GM23338 (cell line): ENCODE data around the gene LDLRAD3. TPM values are rescaled to one million over a fixed set of nuclear protein-coding genes. Genes with fewer than 3 reads are reported as not detected.

Experiments
- ATAC-seq: fragments of 200-7000 bp; cut with Tn5 transposase; 3 replicates; pipeline ENCODE4 v1.9.1; 2020
- DNase-seq: peaks from one replicate; pipeline ENCODE4 v3.0.0-alpha.2; 2015; ENCODE audit warnings: low spot score
- H2AFZ ChIP-seq: fragments of 200-600 bp; sonication (generic); 2 replicates; pipeline ENCODE4 v1.8.0; 2016; ENCODE audit warnings: antibody characterized with exemption, mild to moderate bottlenecking, moderate library complexity
- H3F3A ChIP-seq: fragments of 200-600 bp; sonication (generic); replicated peaks from 2 replicates; pipeline ENCODE4 v1.8.0; 2017; ENCODE audit warnings: antibody characterized with exemption, mixed run types, low read depth
- H3K27ac ChIP-seq: fragments of 200-600 bp; sonication (generic); 2 replicates; pipeline ENCODE4 v1.6.1; 2016; ENCODE audit warnings: low read depth
- H3K27me3 ChIP-seq: fragments of 200-600 bp; sonication (generic); 2 replicates; pipeline ENCODE4 v1.8.0; 2016; ENCODE audit warnings: mild to moderate bottlenecking, mixed run types, moderate library complexity; ENCODE audit not compliant: insufficient read depth
- H3K36me3 ChIP-seq: fragments of 200-600 bp; sonication (generic); 2 replicates; pipeline ENCODE4 v1.8.0; 2016; ENCODE audit warnings: mild to moderate bottlenecking; ENCODE audit not compliant: insufficient read depth
- H3K4me1 ChIP-seq: fragments of 200-600 bp; sonication (generic); 2 replicates; pipeline ENCODE4 v1.8.0; 2016; ENCODE audit warnings: mild to moderate bottlenecking, moderate library complexity; ENCODE audit not compliant: insufficient read depth
- H3K4me2 ChIP-seq: fragments of 200-600 bp; sonication (generic); 2 replicates; pipeline ENCODE4 v1.7.1; 2017; ENCODE audit warnings: mixed run types
- H3K4me3 ChIP-seq: fragments of 200-600 bp; sonication (generic); 2 replicates; pipeline ENCODE4 v1.6.1; 2016; ENCODE audit warnings: mixed run types
- H3K79me2 ChIP-seq: fragments of 200-600 bp; sonication (generic); replicated peaks from 2 replicates; pipeline ENCODE4 v1.8.0; 2017; ENCODE audit warnings: mild to moderate bottlenecking; ENCODE audit not compliant: insufficient read depth
- H3K9me2 ChIP-seq: fragments of 200-600 bp; sonication (generic); 2 replicates; pipeline ENCODE4 v1.8.0; 2017; ENCODE audit not compliant: insufficient read depth
- H4K20me1 ChIP-seq: fragments of 200-600 bp; sonication (generic); replicated peaks from 2 replicates; pipeline ENCODE4 v1.8.0; 2017; ENCODE audit warnings: mild to moderate bottlenecking; ENCODE audit not compliant: insufficient read depth
- H3K27ac Mint-ChIP-seq: 2 replicates; pipeline ENCODE4 v1.8.0; 2020; ENCODE audit warnings: inconsistent platforms, mild to moderate bottlenecking, moderate library complexity, mixed read lengths
- H3K27me3 Mint-ChIP-seq: 3 replicates; pipeline ENCODE4 v1.8.0; 2022; ENCODE audit warnings: low read depth, mild to moderate bottlenecking, moderate library complexity, mixed read lengths, inconsistent platforms; ENCODE audit not compliant: insufficient read depth, poor library complexity
- H3K36me3 Mint-ChIP-seq: 3 replicates; pipeline ENCODE4 v1.8.0; 2021; ENCODE audit warnings: low read depth, mild to moderate bottlenecking, inconsistent platforms, moderate library complexity, mixed read lengths
- H3K4me1 Mint-ChIP-seq: 3 replicates; pipeline ENCODE4 v1.8.0; 2020; ENCODE audit warnings: mild to moderate bottlenecking, inconsistent platforms, mixed read lengths
- H3K4me3 Mint-ChIP-seq: 3 replicates; pipeline ENCODE4 v1.8.0; 2021; ENCODE audit warnings: moderate library complexity, mild to moderate bottlenecking, inconsistent platforms, mixed read lengths
- H3K9me3 Mint-ChIP-seq: 3 replicates; pipeline ENCODE4 v1.8.0; 2020; ENCODE audit warnings: moderate library complexity, mild to moderate bottlenecking, inconsistent platforms, mixed read lengths
- CREB1 ChIP-seq: fragments of 250-450 bp; sonication (Bioruptor Pico); IDR thresholded peaks from 2 replicates; pipeline ENCODE4 v1.5.0; 2020; ENCODE audit warnings: low read depth, mild to moderate bottlenecking, moderate library complexity
- ETS1 ChIP-seq: IDR thresholded peaks from 2 replicates; pipeline ENCODE4 v1.6.1; 2016; ENCODE audit warnings: antibody characterized with exemption
- EZH2 ChIP-seq: fragments of 200-600 bp; sonication (generic); IDR thresholded peaks from one replicate; pipeline ENCODE4 v1.8.0; 2017; ENCODE audit warnings: antibody characterized with exemption, mild to moderate bottlenecking, low read depth; ENCODE audit not compliant: unreplicated experiment
- EZH2phosphoT487 ChIP-seq: fragments of 200-600 bp; sonication (generic); IDR thresholded peaks from one replicate; pipeline ENCODE4 v1.8.1; 2018; ENCODE audit warnings: antibody characterized with exemption; ENCODE audit not compliant: unreplicated experiment
- JUNB ChIP-seq: IDR thresholded peaks from one replicate; pipeline ENCODE4 v1.6.1; 2016; ENCODE audit warnings: antibody characterized with exemption; ENCODE audit not compliant: unreplicated experiment
- NANOG ChIP-seq: IDR thresholded peaks from 2 replicates; pipeline ENCODE4 v1.6.1; 2016; ENCODE audit warnings: antibody characterized with exemption, borderline replicate concordance
- POLR2AphosphoS5 ChIP-seq: IDR thresholded peaks from 2 replicates; pipeline ENCODE4 v1.6.1; 2016; ENCODE audit warnings: antibody characterized with exemption, low read depth
- REST ChIP-seq: IDR thresholded peaks from one replicate; pipeline ENCODE4 v1.6.1; 2018; ENCODE audit warnings: antibody characterized with exemption; ENCODE audit not compliant: unreplicated experiment
- STAT1 ChIP-seq: IDR thresholded peaks from one replicate; pipeline ENCODE4 v1.6.1; 2016; ENCODE audit warnings: antibody characterized with exemption; ENCODE audit not compliant: unreplicated experiment
- ZNF114 ChIP-seq: fragments of 250-450 bp; sonication (Bioruptor Pico); IDR thresholded peaks from 2 replicates; pipeline ENCODE4 v1.5.0; 2020; ENCODE audit warnings: mild to moderate bottlenecking, moderate library complexity
- ZNF331 ChIP-seq: fragments of 250-450 bp; sonication (Bioruptor Pico); IDR thresholded peaks from 2 replicates; pipeline ENCODE4 v1.5.0; 2020; ENCODE audit warnings: low read depth, mild to moderate bottlenecking, moderate library complexity
- ZNF462 ChIP-seq: fragments of 250-450 bp; sonication (Bioruptor Pico); IDR thresholded peaks from 2 replicates; pipeline ENCODE4 v1.5.0; 2020; ENCODE audit warnings: mild to moderate bottlenecking, moderate library complexity
- polyA plus RNA-seq: library from polyadenylated mRNA; unstranded; fragments of >200 nt; fragmentation: Nextera tagmentation; extraction: Ambion mirVana; gene quantifications from 2 replicates; pipeline ENCODE4 v1.2.1, GENCODE V29; 2016
- total RNA-seq: library from RNA; depleted of rRNA; stranded (reverse); fragments of >200 nt; shearing (Covaris generic); gene quantifications from 2 replicates; pipeline ENCODE4 v1.2.3, GENCODE V29; 2014
- TF ChIP-seq, protein P1 (sequence below), 2 experiments: fragments of 200-600 bp in 1 of 2; sonication (generic) in 1 of 2; conservative IDR thresholded peaks; 2 replicates each; pipeline versions ENCODE4 v1.5.1 to v1.6.1; 2016 to 2017; ENCODE audit warnings: antibody characterized with exemption in 2 of 2, low read depth in 2 of 2, mild to moderate bottlenecking in 2 of 2, moderate library complexity in 1 of 2

The LDLRAD3 gene
- total and polyA plus RNA-seq, 2 experiments from 2014 or later: 8.5 to 19.4 TPM

DNA sequence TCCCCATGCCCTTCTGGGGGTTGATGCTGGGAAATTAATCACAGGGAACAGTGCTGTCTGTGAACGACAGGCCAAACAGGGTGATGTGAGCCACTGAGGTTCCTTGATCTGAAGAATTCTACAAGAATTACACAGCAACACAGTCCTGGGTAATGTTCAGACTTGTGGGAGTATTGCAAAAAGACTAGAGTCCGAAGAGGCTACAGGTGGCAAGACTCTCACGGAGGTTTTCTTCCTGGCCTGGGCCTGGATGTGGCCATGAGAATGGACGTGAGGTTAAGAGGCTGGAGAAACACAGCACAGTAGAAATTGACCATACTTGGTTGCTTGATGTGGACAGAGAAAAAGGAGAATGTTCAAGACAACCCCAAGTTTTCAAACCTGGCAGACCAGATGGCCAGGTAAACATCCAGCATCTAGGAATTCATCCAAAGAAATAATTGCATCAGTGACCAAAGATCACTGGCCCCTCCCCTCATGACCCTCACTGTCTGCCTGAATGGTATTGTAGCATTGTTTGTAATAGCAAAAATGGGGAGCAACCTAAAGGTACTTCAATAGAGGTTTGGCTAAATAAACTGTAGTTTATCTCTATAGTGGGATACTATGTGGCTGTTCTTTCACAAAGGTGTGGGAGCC is 274.5 kb downstream of the LDLRAD3 start:
- Mint-ChIP-seq H3K36me3 (peaks cover 10% of the 10 kb centered on the region; the same call in 2 of the 3 replicates), H3K27ac (no peak overlapping the region; the same call in 1 of the 2 replicates), H3K9me3 (peaks cover 13% of the 10 kb centered on the region; the same call in 2 of the 3 replicates), H3K4me3 (no peak overlapping the region), H3K27me3 (peaks cover 4% of the 10 kb centered on the region), H3K4me1 (peaks cover 3% of the 10 kb centered on the region; the same call in 1 of the 3 replicates)
- DNase-seq (no peak), ATAC-seq (no peak)
- Histone ChIP-seq H3K9me2 (no peaks in the 10 kb centered on the region), H2AFZ (no peak overlapping the region), H3K36me3 (no peaks in the 10 kb centered on the region; the same call in 1 of the 2 replicates), H3K4me2 (no peak overlapping the region), H4K20me1 (no peaks in the 10 kb centered on the region), H3K27me3 (no peaks in the 10 kb centered on the region), H3K4me3 (no peak overlapping the region), H3K79me2 (no peaks in the 10 kb centered on the region), H3K27ac (no peak overlapping the region), H3F3A (no peaks in the 10 kb centered on the region), H3K4me1 (no peaks in the 10 kb centered on the region)
- TF ChIP-seq, protein P1, sequence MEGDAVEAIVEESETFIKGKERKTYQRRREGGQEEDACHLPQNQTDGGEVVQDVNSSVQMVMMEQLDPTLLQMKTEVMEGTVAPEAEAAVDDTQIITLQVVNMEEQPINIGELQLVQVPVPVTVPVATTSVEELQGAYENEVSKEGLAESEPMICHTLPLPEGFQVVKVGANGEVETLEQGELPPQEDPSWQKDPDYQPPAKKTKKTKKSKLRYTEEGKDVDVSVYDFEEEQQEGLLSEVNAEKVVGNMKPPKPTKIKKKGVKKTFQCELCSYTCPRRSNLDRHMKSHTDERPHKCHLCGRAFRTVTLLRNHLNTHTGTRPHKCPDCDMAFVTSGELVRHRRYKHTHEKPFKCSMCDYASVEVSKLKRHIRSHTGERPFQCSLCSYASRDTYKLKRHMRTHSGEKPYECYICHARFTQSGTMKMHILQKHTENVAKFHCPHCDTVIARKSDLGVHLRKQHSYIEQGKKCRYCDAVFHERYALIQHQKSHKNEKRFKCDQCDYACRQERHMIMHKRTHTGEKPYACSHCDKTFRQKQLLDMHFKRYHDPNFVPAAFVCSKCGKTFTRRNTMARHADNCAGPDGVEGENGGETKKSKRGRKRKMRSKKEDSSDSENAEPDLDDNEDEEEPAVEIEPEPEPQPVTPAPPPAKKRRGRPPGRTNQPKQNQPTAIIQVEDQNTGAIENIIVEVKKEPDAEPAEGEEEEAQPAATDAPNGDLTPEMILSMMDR (conservative IDR thresholded peaks at IDR 0.05; ENCODE audit: low read depth in 2 of 2): no peak
- no peak for TF ChIP-seq STAT1
- no peak for TF ChIP-seq NANOG
- no peak for TF ChIP-seq ZNF331 (CRISPR knock-in tag)
- no peak for TF ChIP-seq ETS1
- TF ChIP-seq CREB1 (CRISPR knock-in tag): no peak
- no peak for TF ChIP-seq ZNF114 (CRISPR knock-in tag)
- no peak for TF ChIP-seq POLR2AphosphoS5
- TF ChIP-seq EZH2phosphoT487: no peak
- TF ChIP-seq ZNF462: no peak
- TF ChIP-seq JUNB: no peak
- no peak for TF ChIP-seq EZH2
- no peak for TF ChIP-seq REST
